Endodermal cell (in vitro differentiated cells): ENCODE data around the gene SLC9A4. TPM values are rescaled to one million over a fixed set of nuclear protein-coding genes. Genes with fewer than 3 reads are reported as not detected.

ENCODE experiments used
- DNase-seq: peaks from one replicate; pipeline ENCODE4 v3.0.0-alpha.2; 2017
- H3K27ac ChIP-seq: 2 replicates; pipeline ENCODE4 v1.5.1; 2013; ENCODE audit warnings: mild to moderate bottlenecking, low read depth, low read length, moderate library complexity
- H3K27me3 ChIP-seq: 2 replicates; pipeline ENCODE4 v1.6.1; 2013; ENCODE audit warnings: mild to moderate bottlenecking, low read length, moderate library complexity; ENCODE audit not compliant: insufficient read depth, control insufficient read depth, poor library complexity, severe bottlenecking
- H3K36me3 ChIP-seq: 2 replicates; pipeline ENCODE4 v1.7.0; 2013; ENCODE audit warnings: mild to moderate bottlenecking, low read length, moderate library complexity; ENCODE audit not compliant: control insufficient read depth, insufficient read depth
- H3K4me1 ChIP-seq: one replicate; pipeline ENCODE4 v1.7.0; 2013; ENCODE audit warnings: low read length; ENCODE audit not compliant: control insufficient read depth, insufficient read depth
- H3K4me3 ChIP-seq: 2 replicates; pipeline ENCODE4 v1.5.1; 2013; ENCODE audit warnings: mild to moderate bottlenecking, low read length, moderate library complexity
- H3K9ac ChIP-seq: 2 replicates; pipeline ENCODE4 v1.6.1; 2013; ENCODE audit warnings: mild to moderate bottlenecking, low read length, moderate library complexity; ENCODE audit not compliant: poor library complexity, severe bottlenecking; ENCODE audit errors: extremely low read depth
- H3K9me3 ChIP-seq: 2 replicates; pipeline ENCODE4 v1.6.1; 2013; ENCODE audit warnings: mild to moderate bottlenecking, low read length, moderate library complexity; ENCODE audit not compliant: control insufficient read depth
- H3K27ac Mint-ChIP-seq: 2 replicates; pipeline ENCODE4 v1.8.0; 2020; ENCODE audit warnings: mixed read lengths
- H3K27me3 Mint-ChIP-seq: 2 replicates; pipeline ENCODE4 v1.8.0; 2021; ENCODE audit warnings: mild to moderate bottlenecking, mixed read lengths; ENCODE audit not compliant: insufficient read depth
- H3K36me3 Mint-ChIP-seq: 2 replicates; pipeline ENCODE4 v1.8.0; 2020; ENCODE audit warnings: low read depth, mixed read lengths
- H3K4me1 Mint-ChIP-seq: 2 replicates; pipeline ENCODE4 v1.8.0; 2020; ENCODE audit warnings: mixed read lengths
- H3K4me3 Mint-ChIP-seq: 2 replicates; pipeline ENCODE4 v1.8.0; 2020; ENCODE audit warnings: mild to moderate bottlenecking, moderate library complexity, mixed read lengths
- H3K9me3 Mint-ChIP-seq: 2 replicates; pipeline ENCODE4 v1.8.0; 2020; ENCODE audit warnings: mild to moderate bottlenecking, mixed read lengths
- CTCF ChIP-seq: fragments of 200-600 bp; sonication (generic); conservative IDR thresholded peaks from 2 replicates; pipeline ENCODE4 v1.5.0; 2021; ENCODE audit warnings: antibody characterized with exemption, mild to moderate bottlenecking
- WGBS, 2 experiments: methylation state at CpG; one replicate each; pipeline versions ENCODE4 v1.1.5 to v1.1.7; 2013; ENCODE audit warnings: missing lambda C conversion rate in 2 of 2, mixed read lengths in 1 of 2; ENCODE audit not compliant: insufficient coverage in 1 of 2, insufficient read length in 1 of 2; 5-methylcytosine and 5-hydroxymethylcytosine counted together
- total RNA-seq, 2 donors: library from RNA; stranded (reverse); fragmentation: NEBNext Ultra II Directional in 1 of 2; extraction: Animal tissue kit (Norgen Biotek cat#: 25700) in 1 of 2; gene quantifications; 2 replicates in 1 of 2; 3 replicates in 1 of 2; pipeline ENCODE4 v1.2.1, GENCODE V29; 2021

Gene SLC9A4
- total RNA-seq, 2 donors from 2014 or later: 0.07 TPM; not detected in 1

- 87 to 93% methylated on average over 2 to 8 of the region's 8 CpGs for WGBS, 2 experiments
- H3K9me3 Mint-ChIP-seq: peaks cover 8% of the 10 kb centered on the region
- no peaks in the 10 kb centered on the region for H3K4me1 Mint-ChIP-seq
- Histone ChIP-seq H3K4me1 (no peaks in the 10 kb centered on the region), H3K9ac (no peak overlapping the region), H3K27me3 (no peaks in the 10 kb centered on the region), H3K4me3 (no peak overlapping the region), H3K36me3 (no peaks in the 10 kb centered on the region), H3K27ac (no peak overlapping the region), H3K9me3 (peaks cover 11% of the 10 kb centered on the region)
- DNase-seq: no peak
- H3K27ac Mint-ChIP-seq: no peak overlapping the region
- no peaks in the 10 kb centered on the region for H3K36me3 Mint-ChIP-seq
- H3K27me3 Mint-ChIP-seq: peaks cover 3% of the 10 kb centered on the region
- TF ChIP-seq CTCF: no peak
- no peak overlapping the region for H3K4me3 Mint-ChIP-seq
These were observed 31.8 kb downstream of the SLC9A4 start for GRCh38 chr2:102504833-102505232.

- H3K27ac Mint-ChIP-seq: no peak overlapping the region
- H3K27me3 Mint-ChIP-seq: peaks cover 3% of the 10 kb centered on the region
- no peaks in the 10 kb centered on the region for H3K4me1 Mint-ChIP-seq
- Histone ChIP-seq H3K4me3 (no peak overlapping the region), H3K36me3 (no peaks in the 10 kb centered on the region), H3K27ac (no peak overlapping the region), H3K27me3 (no peaks in the 10 kb centered on the region), H3K9me3 (peaks cover 11% of the 10 kb centered on the region), H3K4me1 (no peaks in the 10 kb centered on the region), H3K9ac (no peak overlapping the region)
- no peak for DNase-seq
- no peak overlapping the region for H3K4me3 Mint-ChIP-seq
- no peaks in the 10 kb centered on the region for H3K36me3 Mint-ChIP-seq
- 93 to 96% methylated on average over 10 of the region's 10 CpGs for WGBS, 2 experiments
- no peak for TF ChIP-seq CTCF
- H3K9me3 Mint-ChIP-seq: peaks cover 8% of the 10 kb centered on the region
These were observed 32.3 kb downstream of the SLC9A4 start for GRCh38 chr2:102505290-102505689.

DNA sequence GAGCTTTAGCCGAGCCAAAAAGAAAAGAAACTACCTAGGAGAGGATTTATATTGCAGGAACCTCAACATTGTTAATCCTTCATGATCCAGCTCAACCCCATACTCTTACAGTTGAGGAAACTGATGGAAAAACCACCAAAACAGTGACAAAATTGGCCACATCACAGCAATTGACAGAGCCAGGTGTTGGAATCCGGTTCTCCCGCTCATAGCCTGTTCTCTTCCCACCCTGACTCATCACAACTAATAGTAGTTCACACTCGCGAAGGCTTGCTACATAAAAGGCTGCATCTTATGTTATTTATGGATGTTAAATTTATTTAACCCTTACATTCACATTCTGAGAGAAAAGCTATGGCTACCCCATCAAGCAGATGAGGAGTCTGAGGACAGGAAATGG, 33.7 kb downstream of the SLC9A4 start:
- Histone ChIP-seq H3K4me1 (no peaks in the 10 kb centered on the region), H3K9me3 (peaks cover 11% of the 10 kb centered on the region), H3K27ac (no peak overlapping the region), H3K4me3 (no peak overlapping the region), H3K9ac (no peak overlapping the region), H3K36me3 (no peaks in the 10 kb centered on the region), H3K27me3 (no peaks in the 10 kb centered on the region)
- 90% methylated on average over 3 of the region's 5 CpGs; no CpG with 5 or more reads in 1 of the 2 experiments for WGBS, 2 experiments
- no peak for TF ChIP-seq CTCF
- Mint-ChIP-seq H3K27ac (no peak overlapping the region), H3K4me3 (no peak overlapping the region), H3K36me3 (no peaks in the 10 kb centered on the region), H3K4me1 (no peaks in the 10 kb centered on the region), H3K27me3 (peaks cover 3% of the 10 kb centered on the region), H3K9me3 (peaks cover 8% of the 10 kb centered on the region)
- DNase-seq: no peak
